Measurements from ENCODE around the gene SPDYC.

SPDYC gene

DNA sequence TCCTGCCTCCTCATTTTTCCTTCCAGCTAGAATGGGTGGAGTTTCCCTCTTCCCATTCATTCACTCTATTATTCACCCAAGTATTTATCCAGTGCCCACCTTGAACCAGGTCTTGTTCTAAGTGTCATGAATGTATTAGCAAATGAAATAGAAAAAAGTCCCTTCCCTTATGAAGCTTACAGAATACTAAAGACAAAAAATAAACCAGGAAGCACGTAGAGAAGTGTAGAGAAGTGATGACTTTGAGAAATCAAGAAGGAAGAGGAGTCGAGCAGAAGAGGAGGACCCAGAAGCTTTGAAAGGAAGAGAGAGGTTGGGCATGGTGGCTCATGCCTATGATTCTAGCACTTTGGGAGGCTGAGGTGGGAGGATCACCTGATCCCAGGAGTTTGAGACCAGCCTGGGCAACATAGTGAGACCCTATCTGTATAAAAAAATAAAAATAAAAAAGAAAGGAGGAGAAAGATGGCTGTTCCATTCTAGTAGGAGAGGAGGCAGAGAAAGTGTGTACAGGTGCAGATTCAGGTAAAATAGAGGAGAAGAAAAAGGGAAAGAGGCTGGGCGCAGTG lies 18.6 kb upstream of the SPDYC start:
- DNase-seq (ENCODE audit: low read depth) = no peak
- no peak overlapping the region for H3K4me3 ChIP-seq (ENCODE audit: low read length)
- no peak for TF ChIP-seq CTCF (conservative IDR thresholded peaks at IDR 0.05; ENCODE audit: low read depth, low read length)

DNA sequence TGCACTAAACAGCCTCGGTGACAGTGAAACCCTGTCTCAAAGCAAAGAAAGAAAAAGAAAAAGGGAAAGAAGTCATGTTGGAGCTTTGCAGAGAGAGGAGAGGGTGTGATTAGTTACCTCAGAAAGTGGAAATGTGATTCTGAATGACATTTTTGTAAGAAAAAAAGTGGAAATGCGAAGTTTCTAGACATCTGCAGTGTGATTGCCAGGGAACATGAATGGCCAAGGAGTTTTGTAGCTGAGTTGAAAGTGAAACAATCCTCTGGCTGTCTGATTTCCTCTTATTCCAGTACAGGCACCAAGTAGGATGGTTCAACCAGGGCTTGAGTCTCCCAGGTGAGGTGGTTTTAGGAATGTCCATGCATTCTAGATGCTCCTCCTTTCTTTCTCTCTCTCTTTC lies 17.9 kb upstream of the SPDYC start:
- no peak for TF ChIP-seq CTCF (conservative IDR thresholded peaks at IDR 0.05; ENCODE audit: low read depth, low read length)
- H3K4me3 ChIP-seq (ENCODE audit: low read length) = no peak overlapping the region
- DNase-seq (ENCODE audit: low read depth) = no peak

DNA sequence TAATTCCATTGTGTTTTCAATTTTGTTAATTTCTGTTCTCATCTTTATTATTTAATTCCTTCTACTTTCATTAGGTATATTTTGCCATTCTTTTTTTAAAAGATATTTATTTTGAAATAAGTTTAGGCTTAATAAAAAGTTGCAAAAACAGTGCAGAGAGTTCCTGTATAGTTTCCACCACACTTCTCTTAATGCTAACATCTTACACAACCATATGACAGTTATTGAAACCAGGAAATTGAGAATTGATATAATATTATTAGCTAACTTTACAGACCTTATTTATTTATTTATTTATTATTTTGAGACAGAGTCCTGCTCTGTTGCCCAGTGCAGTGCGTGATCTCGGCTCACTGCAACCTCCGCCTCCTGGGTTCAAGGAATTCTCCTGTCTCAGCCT lies 13.8 kb upstream of the SPDYC start:
- no peak for TF ChIP-seq CTCF (conservative IDR thresholded peaks at IDR 0.05; ENCODE audit: low read depth, low read length)
- DNase-seq (ENCODE audit: low read depth) = no peak
- H3K4me3 ChIP-seq (ENCODE audit: low read length) = no peak overlapping the region

- no peak overlapping the region for H3K4me3 ChIP-seq (ENCODE audit: low read length)
- DNase-seq (ENCODE audit: low read depth) = no peak
- no peak for TF ChIP-seq CTCF (conservative IDR thresholded peaks at IDR 0.05; ENCODE audit: low read depth, low read length)
These were observed 13.1 kb upstream of the SPDYC start for GRCh38 chr11:65156926-65157325.

- no peak for TF ChIP-seq CTCF (conservative IDR thresholded peaks at IDR 0.05; ENCODE audit: low read depth, low read length)
- no peak for DNase-seq (ENCODE audit: low read depth)
- no peak overlapping the region for H3K4me3 ChIP-seq (ENCODE audit: low read length)
These were observed 12.7 kb upstream of the SPDYC start for GRCh38 chr11:65157336-65157735.

- no peak for DNase-seq (ENCODE audit: low read depth)
- TF ChIP-seq CTCF (conservative IDR thresholded peaks at IDR 0.05; ENCODE audit: low read depth, low read length) = no peak
- H3K4me3 ChIP-seq (ENCODE audit: low read length) = no peak overlapping the region
These were observed 11.0 kb upstream of the SPDYC start for GRCh38 chr11:65159012-65159411.

DNA sequence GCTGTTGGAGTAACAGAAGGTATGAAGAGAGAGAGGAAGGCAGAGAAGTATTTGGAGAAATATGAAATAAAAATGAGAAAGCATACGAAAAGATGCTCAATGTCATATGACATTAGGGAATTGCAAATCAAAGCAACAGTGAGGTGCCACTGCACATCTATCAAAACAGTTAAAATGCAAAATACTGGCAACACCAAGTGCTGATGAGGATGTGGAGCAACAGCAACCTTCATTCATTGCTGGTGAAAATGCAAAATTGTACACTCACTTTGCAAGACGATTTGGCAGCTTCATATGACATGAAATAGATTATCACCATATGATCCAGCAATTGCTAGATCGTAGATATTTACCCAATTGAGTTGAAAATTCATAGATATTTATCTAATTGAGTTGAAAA lies 9.4 kb upstream of the SPDYC start:
- H3K4me3 ChIP-seq (ENCODE audit: low read length) = no peak overlapping the region
- DNase-seq (ENCODE audit: low read depth) = no peak
- TF ChIP-seq CTCF (conservative IDR thresholded peaks at IDR 0.05; ENCODE audit: low read depth, low read length) = no peak

Measured in retinal pigment epithelial cell (primary cell).